HG02610 (cell line): ENCODE results near the gene SNTG2.

Experiments used
- ATAC-seq: cut with Tn5 transposase; IDR thresholded peaks from one replicate; pipeline ENCODE4 v1.9.1; 2021; ENCODE audit warnings: mild to moderate bottlenecking, moderate library complexity; ENCODE audit not compliant: unreplicated experiment

Gene SNTG2

GRCh38 chr2:1230155-1230893 is 279.7 kb downstream of the SNTG2 start:
- no peak for ATAC-seq

GRCh38 chr2:1231466-1232063 is 280.9 kb downstream of the SNTG2 start:
- no peak for ATAC-seq

GRCh38 chr2:1233281-1233680 is 282.6 kb downstream of the SNTG2 start:
- no peak for ATAC-seq

GRCh38 chr2:1234731-1235308 is 284.2 kb downstream of the SNTG2 start:
- ATAC-seq: no peak

GRCh38 chr2:1235806-1236205 is 285.2 kb downstream of the SNTG2 start:
- ATAC-seq: no peak

- ATAC-seq: no peak
Observed at GRCh38 chr2:1236606-1237005, 286.0 kb downstream of the SNTG2 start.

GRCh38 chr2:1237783-1238182 is 287.1 kb downstream of the SNTG2 start:
- ATAC-seq: no peak

GRCh38 chr2:1238598-1239138 is 288.0 kb downstream of the SNTG2 start:
- no peak for ATAC-seq

GRCh38 chr2:1245193-1245592 is 294.5 kb downstream of the SNTG2 start:
- ATAC-seq: no peak

GRCh38 chr2:1246239-1246638 is 295.6 kb downstream of the SNTG2 start:
- ATAC-seq: no peak

- ATAC-seq: no peak
Observed at GRCh38 chr2:1246991-1247390, 296.3 kb downstream of the SNTG2 start.

- no peak for ATAC-seq
Observed at GRCh38 chr2:1248187-1248586, 297.5 kb downstream of the SNTG2 start.

GRCh38 chr2:1249897-1250687 is 299.4 kb downstream of the SNTG2 start:
- ATAC-seq: no peak

GRCh38 chr2:1251520-1251919 is 300.9 kb downstream of the SNTG2 start:
- no peak for ATAC-seq

GRCh38 chr2:1253629-1254028 is 303.0 kb downstream of the SNTG2 start:
- ATAC-seq: no peak

GRCh38 chr2:1254662-1255343 is 304.2 kb downstream of the SNTG2 start:
- no peak for ATAC-seq

- ATAC-seq: no peak
Observed at GRCh38 chr2:1256632-1257324, 306.1 kb downstream of the SNTG2 start.

- no peak for ATAC-seq
Observed at GRCh38 chr2:1257334-1257733, 306.7 kb downstream of the SNTG2 start.

- ATAC-seq: no peak
Observed at GRCh38 chr2:1259746-1260145, 309.1 kb downstream of the SNTG2 start.

- no peak for ATAC-seq
Observed at GRCh38 chr2:1262609-1263008, 312.0 kb downstream of the SNTG2 start.
